Hypothalamus (tissue), 51 donors: Measurements from ENCODE around the gene TBC1D8.
"Not testable (repeated sequence)": the region's sequence is repeated elsewhere in the genome, so short reads cannot be mapped to it uniquely, and the experiment has no call there.

Experiments used
- DNase-seq, 51 donors: peaks; one replicate each; lab custom pipeline; 2025; lab: John Stamatoyannopoulos, UW

TBC1D8 gene

DNA sequence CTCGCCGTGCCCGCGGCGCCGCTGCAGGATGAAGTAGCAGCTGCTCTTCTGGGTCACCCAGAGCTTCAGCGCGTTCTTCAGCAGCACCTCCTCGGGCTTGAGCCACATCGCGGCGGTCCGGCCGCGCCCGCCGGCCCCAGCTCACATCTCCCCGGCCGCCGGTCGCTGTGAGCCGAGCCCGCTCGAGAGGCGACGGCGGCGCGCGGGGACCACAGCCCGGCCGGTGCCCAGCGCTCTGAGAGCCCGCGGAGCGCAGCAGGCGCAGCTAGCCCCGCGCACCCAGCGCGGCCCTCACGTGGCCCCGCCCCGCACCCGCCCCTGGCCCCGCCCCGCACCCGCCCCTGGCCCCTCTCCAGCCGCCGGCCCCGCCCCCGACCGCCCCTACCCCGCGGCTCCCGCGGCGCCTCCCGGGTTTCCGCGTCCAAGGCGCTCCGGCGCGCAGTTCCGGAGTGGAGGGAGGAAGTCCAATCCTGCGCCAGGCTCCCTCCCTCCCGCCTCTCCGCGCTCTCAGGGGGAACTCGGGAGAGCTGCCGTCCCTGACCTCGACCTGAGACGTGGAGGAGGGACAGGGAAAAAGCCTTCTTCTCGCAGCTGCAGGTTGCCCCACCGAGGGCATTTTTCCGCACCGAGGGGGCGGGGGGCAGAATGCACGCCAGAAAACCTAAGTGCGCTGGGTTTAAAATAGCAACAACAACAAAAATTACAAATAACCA lies at the start of gene TBC1D8:
TBC1D8 (minus strand) TSS at position 237 of the 713 bp plus-strand sequence; CDS start at position 108, 129 bp downstream.
- peak; percentile 7 to 88 (median 68) for DNase-seq

DNA sequence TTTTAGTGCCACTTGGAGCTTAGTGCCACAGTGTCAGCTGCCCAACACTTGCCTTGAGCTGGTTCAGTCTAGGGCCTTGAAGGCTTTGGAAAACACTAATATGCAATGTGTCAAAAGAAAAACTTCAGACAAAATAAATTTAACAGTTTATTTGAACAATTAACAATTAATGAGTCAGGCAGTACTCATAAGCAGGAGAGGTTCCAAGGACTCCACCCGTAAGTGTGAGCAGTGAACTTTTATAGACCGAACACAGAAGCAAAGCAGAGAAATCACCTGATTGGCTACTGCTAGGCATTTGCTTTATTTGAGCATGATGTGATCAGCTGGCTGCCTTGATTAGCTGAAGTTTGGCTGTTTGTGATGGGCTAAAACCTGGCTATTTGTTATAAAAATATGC lies 49.5 kb upstream of the TBC1D8 start:
- no peak for DNase-seq

DNA sequence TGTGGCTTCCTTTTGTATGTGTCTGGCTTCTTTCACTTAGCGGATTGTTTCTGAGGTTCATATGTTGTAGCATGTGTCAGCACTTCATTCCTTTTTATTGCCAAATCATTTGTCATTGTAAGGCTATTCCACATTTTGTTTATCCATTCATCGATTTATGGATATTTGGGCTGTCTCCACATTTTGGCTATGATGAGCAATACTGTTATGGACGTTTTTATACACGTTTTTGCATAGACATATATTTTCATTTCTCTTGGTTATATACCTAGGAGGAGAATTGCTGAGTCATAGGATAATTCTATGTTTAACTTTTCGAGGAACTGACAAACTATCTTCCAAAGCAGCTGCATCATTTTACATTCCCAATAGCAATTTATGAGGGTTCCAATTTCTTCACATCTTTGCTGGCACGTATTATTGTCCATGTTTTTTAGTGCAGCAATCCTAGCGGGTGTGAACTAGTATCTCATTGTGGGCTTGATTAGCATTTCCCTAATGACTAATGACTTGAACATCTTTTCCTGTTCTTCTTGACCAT lies 48.1 kb upstream of the TBC1D8 start:
- DNase-seq, result no peak

DNA sequence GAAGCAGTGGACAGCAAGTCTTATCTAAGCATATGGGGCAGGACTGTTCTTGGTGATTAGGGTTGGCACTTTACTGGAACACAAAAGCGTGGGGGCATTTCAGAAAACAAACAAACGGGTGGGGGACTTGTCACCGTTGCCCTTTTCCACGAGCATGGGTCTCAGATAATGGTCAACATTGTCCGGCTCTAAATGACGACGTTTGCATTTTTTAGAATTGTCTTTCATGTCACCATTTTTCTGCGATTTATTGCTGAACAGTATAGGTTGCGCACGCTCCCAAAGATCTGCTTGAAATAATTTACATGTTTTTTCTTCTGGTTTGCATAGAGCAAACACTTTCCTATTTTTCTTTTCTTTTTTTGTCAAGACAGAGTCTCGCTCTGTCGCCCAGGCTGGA lies 46.6 kb upstream of the TBC1D8 start:
- DNase-seq, result no peak

DNA sequence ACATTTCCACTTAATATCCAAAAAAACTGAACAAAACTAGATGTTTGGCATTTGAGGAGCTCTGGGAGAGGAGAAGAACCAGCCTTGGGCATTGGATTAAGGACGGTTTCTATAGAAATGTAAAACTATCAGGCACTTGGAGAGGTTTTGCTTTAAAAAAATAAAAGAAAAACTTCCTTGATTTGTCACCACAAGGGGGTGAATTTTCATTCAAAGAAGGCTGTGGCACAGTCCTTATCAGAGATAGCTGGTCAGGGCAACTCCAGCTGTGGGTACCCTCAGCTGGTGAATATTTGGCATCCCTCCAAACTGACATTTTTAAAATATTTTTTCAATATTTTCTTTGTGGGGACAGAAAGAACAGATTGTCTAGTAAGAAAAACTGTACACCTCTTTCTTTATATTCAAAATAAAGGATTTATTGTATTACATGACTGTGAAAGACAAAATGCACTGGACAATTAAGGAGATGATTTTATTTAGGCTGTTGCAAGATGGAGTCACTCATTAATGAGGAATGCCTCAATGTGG lies 46.1 kb upstream of the TBC1D8 start:
- DNase-seq, result no peak

DNA sequence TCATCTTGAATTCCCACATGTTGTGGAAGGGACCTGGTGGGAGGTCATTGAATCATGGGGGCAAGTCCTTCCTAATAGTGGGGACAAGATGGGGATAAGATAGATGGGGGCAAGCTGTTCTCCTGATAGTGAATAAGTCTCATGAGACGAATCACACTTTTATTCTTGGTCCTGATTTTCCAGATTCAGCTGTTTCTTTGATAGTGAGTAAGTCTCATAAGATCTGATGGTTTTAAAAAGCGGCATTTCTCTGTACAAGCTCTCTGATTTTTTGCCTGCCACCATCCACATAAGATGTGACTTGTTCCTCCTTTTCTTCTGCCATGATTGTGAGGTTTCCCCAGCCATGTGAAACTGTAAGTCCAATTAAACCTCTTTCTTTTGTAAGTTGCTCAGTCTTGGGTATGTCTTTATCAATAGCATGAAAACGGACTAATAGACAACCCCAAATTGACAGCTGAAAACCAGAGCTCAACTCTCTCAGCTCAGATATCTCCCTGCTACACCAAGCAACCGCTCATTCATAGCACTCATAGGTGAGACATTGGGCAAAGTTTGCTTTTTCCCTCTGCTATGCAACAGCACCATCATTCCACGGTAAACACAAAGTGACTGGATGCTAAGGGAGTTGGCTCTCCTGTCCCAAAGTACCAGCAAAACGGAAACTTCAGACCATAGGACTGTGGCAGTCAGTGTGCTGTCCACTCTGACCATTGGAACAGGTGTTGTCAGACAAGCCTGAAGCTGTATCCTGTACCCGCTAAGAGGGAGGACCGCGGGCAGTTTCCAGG lies 44.9 kb upstream of the TBC1D8 start:
- no peak for DNase-seq

DNA sequence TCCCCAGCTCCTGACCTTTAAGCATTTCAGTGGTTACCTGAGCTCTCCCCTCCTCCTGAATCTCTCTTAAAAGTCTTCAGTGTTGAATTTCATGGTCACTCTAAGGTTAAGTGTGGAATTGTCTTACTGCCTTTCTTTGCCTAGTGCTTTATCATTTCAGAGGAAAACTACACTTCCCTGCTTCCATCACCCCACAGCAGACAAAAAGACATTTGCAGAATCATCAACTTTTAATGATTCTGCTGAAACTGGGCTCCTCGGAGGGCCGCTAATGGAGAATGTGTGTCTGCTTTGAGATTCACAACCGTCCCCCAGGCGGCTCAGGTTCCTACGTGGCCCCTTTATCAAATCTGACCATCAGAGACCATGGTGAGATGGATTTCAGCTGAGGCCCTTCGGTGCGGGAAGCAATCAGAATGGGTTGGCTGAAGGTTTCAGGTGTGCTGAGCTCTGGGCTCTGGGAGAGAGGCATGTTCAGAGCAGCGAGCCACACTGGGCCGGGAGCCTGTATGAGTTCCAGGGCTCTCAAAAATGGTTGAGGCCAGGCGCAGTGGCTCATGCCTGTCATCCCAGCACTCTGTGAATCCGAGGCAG lies 41.9 kb upstream of the TBC1D8 start:
- no peak for DNase-seq

DNA sequence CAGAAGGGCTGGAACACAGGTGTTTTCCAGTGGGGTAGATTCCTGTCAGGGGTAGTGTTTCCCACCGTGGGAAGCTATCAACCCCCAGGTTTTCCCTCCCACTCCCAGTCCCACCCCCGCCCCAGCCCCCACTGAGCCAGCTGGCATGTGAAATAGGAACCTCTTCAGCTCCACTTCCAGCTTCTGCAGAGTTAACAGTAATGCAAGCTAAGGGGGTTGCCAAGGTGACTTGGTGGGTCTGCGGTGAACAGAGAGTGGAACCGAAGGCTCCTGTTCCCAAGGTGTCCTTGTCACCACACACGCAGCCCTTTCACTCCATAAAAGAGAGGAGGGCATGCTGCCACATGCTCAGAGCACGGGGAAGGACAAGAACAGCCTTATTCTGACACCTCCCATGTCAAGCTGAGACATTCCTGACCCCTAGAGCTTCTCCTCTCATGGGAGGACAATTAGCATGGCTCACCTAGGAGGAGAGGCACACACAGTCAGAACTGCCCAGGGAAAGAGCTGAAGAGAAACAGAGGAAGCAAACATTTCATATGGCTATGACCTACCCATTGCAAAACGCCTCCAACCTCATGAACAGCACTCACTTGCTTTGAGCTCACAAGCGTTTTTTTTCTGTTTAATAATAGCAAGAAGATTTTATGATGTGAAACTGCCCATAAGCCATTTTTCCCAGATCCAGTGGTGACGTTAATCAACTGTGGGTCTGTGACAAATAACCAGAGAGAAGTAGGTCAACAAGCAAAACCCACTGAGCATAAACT lies 39.8 kb upstream of the TBC1D8 start:
- no peak for DNase-seq

DNA sequence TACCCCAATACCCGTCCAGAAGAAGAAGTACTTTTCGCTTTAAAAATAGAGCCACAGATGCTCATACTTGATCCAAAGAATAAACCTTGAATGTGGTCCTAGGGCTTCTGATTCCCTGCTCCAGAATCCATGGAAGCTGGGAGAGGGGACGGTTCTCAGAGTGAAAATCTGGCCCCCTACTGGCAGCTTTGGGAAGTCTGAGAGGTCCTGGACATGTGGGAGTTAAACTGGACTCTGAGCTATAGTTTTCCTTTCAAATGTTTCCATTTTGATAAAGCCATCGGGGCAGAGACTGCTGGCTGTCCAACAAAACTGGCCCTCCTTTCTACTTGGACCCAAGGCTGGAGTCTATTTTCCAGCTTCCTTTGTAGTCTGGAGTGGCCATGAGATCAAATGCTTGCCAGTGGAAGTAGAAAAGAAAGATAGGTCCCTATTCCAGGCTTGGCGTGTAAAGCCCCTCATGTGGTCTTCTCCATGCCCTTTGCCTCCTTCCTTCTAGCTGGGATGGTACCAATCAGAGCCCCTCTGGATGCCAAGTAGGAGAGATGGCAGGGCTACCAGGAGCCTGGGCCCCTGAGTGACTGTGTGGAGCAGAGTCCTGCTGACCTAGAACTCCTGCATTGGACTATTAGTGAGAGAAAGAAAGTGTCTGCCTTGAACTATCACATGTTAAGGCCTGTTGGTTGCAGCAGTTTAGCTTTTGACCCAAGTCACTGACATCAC lies 37.7 kb upstream of the TBC1D8 start:
- no peak for DNase-seq

DNA sequence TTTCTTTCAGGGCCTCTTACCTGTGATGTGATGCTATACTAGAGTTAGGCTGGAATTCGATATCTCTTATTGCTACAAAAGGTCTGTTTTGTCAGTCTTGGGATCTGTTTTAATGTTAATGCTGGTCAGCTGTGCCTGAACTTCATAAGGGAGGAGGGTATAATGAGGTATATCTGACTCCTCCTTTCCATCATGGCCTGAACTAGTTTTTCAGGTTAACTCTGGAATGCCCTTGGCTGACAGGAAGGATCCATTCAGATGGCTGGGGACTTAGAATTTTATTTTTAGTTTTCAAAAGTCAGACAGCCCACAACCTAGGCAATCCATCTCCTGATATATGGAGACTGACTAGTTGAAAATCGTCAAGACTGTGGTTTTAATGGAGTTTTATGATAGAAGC lies 35.9 kb upstream of the TBC1D8 start:
- DNase-seq, result no peak

DNA sequence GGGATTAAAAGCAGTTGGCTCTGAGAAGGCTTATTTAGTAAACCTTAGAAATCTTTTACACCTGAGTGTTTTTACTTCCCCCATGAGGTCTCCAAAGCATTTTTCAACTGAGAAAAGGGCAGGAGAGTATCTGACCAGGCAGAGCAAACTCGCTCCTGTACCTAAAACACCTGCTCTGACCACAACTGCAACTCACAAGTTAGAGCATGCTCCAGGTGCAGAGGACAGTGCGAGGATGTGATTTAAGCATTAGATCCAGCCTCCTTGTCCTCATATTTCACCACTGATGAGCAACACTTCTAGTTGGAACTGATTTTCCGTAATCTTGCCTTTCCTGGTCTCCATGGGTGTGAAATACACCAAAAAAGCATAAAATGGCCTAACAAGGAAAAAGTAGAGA lies 34.5 kb upstream of the TBC1D8 start:
- DNase-seq, result no peak

DNA sequence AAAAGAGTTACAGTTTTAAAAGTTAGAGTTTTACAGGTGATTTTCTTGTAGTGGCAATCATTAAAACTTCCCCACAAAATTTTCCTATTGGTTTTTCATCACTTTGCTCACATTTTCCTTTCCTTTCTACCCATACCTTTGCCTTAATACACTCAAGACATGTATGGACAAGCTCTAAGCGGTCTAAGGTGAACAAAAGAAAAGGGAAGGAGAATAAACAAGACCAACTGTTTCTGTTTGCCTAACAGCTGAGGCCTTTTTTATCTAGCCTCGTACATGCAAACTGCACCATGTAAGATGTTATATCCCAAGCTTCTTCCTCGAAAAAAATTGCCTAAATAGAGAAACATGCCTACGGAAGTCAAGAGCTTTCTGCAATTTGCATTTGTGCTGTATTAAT lies 33.9 kb upstream of the TBC1D8 start:
- no peak for DNase-seq

DNA sequence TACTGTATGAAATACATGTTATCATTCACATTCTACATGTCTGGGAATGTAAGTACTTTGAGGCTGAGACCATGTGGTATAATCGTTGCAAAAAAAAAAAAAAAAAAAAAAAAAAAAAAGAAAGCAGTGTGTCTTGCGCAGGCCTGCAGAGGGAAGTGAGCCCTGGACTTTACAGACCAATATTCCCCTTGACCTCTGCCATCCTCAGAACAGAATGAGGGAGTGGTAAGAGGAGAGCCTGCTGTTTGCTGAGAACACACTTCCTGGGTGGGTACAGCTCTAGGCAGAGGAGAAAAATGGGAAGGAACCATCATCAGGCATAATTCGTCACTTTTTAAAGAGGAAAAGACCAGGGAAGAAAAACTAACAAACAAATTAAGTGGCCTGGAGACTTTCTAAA lies 28.8 kb upstream of the TBC1D8 start:
- no peak for DNase-seq

DNA sequence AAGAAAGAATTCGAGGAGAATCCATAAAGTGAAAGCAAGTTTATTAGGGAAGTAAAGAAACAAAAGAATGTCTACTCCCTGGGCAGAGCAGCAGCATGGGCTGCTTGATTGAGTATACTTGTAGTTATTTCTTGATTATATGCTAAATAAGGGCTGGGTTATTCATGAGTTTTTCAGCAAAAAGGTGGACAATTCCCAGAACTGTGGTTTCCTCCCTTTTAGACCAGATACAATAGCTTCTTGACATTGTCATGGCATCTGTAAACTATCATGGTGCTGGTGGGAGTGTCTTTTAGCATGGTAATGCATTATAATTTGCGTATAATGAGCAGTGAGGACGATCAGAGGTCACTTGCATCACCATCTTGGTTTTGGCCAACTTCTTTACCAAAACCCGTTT lies 25.6 kb upstream of the TBC1D8 start:
- DNase-seq, result no peak

DNA sequence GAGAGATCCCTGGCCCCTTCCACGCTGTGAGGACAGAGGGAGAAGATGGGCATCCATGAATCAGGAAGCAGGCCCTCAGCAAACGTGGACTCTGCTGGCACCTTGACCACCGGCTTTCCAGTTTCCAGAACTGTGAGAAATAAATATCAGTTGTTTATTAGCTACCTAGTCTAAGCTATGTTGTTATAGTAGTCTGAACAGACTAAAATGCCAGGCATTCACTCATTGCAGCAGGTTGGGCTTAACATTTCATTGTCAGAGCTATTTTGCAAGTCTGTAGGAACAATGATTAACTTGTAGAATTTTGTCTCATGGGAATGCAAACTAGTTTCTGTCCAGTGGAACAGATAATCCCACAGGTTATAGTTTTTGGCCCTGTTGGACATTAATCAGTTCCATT lies 24.8 kb upstream of the TBC1D8 start:
- DNase-seq, result no peak

DNA sequence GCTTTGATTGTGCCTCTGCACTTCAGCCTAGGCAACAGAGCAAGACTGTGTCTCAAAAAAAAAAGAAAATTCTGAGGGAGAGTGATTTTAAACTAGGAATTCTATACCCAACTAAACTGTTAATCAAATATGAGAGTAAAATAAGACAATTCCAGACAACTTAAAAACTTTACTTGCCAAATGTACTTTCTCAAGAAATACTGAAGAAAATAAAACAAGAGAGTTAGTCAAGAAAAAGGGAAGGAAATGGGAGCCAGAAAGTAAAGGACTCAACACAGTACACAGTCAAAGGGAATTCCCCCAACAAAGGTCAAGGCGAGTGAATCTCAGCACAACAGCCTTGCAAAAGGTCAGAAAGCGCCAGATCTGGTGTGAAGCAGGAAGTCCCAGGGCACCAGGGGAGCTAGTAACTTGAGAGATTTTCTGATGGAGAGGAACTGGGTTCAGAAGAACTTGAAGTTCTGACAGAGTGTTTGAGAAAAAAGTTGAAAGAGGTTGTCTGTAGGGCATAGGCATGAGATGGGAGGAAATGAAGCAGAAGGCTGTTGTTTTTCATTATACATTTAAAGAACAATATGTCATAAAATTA lies 22.6 kb upstream of the TBC1D8 start:
- DNase-seq, result no peak

DNA sequence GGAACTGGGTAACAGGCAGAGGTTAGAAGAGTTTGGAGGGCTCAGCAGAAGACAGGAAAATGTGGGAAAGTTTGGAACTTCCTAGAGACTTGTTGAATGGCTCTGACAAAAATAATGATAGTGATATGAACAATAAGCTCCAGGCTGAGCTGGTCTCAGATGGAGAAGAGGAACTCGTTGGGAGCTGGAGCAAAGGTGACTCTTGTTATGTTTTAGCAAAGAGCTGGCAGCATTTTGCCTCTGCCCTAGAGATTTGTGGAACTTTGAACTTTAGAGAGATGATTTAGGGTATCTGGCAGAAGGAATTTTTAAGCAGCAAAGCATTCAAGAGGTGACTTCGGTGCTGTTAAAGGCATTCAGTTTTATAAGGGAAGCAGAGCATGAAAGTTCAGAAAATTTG lies 18.6 kb upstream of the TBC1D8 start:
- not testable (repeated sequence) for DNase-seq

DNA sequence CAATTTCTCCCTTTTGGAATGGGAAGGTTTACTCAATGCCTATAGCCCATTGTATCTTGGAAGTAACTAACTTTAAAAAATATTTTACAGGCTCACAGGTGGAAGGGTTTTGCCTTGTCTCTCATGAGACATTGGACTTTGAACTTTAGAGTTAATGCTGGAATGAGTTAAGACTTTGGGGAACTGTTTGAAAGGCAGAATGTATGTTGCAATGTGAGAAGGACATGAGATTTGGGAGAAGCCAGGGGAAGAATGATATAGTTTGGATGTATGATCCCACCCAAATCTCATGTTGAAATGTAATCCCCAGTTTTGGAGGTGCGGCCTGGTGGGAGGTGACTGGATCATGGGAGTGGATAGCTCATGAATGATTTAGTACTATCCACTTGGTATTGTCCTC lies 17.5 kb upstream of the TBC1D8 start:
- DNase-seq, result no peak

DNA sequence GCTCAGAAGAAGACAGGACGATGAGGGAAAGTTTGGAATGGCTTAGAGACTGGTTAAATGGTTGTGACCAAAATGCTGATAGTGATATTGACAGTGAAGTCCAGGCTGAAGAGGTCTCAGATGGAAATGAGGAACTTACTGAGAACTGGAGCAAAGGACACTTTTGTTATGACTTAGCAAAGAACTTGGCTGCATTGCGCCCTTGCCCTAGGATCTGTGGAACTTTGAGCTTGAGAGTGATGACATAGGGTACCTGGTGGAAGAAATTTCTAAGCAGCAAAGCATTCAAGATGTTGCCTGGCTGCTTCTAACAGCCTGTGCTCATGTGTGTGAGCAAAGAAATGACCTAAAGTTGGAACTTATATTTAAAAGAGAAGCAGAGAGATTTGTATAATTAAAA lies 16.4 kb upstream of the TBC1D8 start:
- DNase-seq, result not testable (repeated sequence)

DNA sequence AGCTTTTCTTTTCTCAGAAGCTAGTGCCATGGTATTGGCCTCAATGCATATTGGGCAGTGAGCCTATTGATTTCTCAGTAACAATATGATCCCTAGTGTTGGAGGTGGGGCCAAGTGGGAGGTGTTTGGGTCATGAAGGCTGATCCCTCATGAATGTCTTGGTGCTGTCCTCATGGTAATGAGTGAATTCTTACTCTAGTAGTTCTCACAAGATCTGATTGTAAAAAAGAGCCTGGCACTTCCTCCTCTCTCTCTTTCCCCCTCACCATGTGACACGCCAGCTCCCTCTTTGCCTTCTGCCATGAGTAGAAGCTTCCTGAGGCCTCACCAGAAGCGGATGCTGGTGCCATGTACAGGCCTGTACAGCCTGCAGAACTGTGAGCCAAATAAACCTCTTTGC lies 12.8 kb upstream of the TBC1D8 start:
- DNase-seq, result no peak
